Stimulated activated CD8-positive, alpha-beta memory T cell treated with anti-CD3 and anti-CD28 coated beads, Interleukin-4, amount 100 ng/mL, for 24 hours (primary cell): ENCODE data around the gene FAM234B.
A peak's percentile ranks its signal among the peaks of the same experiment; 100 is the strongest.

Experiments
- DNase-seq: peaks from one replicate; pipeline ENCODE4 v3.0.0-alpha.2; 2020; ENCODE audit warnings: low read depth

FAM234B gene, protein sequence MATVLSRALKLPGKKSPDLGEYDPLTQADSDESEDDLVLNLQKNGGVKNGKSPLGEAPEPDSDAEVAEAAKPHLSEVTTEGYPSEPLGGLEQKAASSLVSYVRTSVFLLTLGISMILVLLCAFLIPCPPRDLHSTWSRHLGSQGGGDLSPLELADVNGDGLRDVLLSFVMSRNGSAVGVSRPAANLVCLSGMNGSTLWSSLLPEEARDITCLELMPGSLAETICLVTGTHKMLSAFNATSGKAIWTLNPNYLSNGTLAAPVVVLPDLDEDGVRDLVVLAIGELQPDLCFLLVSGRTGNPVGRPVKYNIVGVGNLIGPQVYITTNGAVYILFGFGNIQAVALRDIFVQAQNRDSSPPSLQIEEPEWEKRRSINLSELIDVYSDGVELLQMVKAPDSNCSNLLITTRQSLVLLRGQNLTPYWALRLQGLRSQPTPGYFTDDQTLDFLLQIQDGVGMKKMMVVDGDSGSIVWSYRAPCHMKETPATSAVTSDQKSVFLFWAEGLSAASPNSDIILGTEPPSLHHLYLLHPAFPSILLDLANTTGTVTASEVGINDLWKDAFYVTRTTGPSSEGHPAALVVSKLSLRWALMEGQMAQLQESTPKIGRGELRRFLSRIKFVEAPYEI

DNA sequence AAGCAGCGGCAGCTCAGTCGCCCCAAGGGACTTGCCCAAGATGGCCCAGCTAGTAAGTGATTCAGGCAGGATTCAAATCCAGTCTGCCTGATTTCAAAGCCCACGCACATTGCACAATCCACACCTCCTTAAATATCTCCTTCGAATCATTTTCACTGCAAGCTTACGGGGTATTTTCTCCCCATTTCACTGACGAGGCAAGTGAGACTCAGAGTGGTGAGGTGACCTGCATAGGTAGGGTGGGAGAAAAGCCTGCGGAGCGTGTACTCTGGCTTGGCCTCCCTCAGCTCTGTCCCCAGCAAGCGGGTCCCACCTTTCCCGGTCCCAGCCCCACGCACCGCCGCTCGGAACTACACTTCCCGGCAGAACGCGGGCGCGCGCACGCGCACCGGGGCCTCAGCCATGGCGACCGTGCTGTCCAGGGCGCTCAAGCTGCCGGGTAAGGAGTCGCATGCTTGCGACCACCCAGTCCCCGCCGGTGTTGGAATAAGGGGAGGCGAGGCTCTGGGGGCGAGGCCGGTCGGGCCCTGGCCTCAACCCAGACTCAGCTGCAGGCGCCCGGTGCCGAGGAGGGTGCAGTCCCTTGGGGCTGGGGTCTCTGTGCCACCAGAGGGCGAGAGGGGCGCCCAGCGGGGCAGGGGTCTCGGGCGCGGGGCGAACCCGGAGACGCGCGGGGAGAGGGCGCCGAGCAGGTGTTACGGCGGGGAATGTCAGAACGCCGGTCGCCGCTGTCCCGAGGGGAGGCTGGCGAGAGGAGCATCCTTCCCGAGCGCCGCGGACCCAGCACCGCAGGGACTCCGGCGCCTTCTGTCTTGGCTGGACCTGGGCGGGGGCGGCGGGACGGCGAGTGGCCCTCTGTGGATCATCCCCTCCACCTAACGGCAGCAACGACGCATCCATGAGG lies at the start of gene FAM234B:
TSS of gene FAM234B (plus strand) at position 380 of the 904 bp plus-strand sequence. CDS start at position 403, 23 bp downstream.
- DNase-seq, result peak; percentile 68

DNA sequence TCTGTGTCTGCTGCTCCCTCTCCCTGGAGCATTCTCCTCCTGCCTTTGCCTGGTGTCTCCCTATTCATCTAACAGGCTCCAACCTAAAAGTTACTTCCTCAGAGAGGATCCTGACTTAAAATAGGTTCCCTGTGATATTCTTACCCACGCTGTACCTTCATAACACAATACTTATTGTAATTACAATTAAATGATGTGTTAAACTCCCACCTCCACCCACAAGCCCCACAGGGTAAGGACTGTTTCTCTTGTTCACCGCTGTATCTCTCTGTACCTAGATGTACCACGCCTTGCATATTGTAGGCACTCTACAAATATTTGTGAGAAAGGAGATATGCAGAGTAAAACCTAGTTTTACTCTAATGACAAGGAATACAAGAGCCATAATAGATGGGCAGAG lies 49.1 kb upstream of the FAM234B start:
- no peak for DNase-seq

DNA sequence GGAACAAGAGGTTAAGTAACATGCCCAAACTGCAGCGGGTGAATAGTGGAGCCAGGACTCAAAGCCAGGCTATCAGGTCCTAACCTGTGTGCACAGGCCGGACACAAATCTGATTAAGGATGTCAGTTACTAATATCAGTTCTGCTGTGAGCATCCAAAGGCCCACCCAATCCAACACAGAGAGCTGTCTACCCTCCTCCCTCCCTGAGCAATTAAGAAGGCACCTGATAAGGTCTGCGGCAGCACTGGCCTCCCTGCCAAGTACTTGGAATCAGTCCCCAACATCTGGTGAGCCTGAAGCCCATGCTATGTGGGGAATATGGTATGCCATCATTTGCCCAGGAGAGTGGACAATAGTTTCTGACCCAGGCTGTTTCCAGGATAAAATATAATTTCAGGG lies 48.0 kb upstream of the FAM234B start:
- DNase-seq, result no peak

DNA sequence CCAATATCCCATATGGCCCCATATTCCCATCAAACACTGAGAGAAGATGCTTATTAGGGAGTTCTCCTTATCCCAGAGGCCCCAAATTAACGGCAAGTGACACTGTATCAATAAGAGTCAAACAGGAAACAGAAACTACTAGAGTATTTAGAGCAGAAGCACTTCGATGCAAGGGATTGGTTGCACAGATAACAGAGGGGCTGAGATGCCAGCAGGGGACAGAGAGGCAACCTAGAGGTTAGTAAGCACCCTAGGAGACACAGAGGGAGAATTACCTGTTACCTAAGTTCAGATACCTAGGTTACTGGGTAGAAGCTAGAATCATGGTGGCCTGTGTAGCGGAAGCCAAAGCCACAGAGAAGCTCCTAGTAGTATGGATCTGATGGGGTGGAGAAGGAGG lies 47.0 kb upstream of the FAM234B start:
- DNase-seq, result no peak

DNA sequence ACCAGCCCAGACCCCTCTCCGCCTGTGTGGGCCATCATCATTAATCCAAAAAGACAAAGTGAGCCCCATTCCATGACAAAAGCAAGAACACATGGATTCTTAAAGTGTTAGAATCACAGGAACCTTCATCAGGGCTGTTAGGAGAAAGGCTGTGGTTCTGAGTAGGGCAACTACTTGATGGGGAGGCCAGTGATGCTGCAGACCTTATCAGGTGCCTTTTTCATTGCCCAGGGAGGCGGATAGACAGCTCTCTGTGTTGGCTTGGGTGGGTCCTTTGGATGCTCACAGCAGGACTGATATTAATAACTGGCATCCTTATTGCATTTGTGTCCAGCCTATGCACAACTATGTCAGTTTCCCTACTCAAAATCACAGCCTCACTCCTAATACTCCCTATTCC lies 46.4 kb upstream of the FAM234B start:
- DNase-seq, result no peak

DNA sequence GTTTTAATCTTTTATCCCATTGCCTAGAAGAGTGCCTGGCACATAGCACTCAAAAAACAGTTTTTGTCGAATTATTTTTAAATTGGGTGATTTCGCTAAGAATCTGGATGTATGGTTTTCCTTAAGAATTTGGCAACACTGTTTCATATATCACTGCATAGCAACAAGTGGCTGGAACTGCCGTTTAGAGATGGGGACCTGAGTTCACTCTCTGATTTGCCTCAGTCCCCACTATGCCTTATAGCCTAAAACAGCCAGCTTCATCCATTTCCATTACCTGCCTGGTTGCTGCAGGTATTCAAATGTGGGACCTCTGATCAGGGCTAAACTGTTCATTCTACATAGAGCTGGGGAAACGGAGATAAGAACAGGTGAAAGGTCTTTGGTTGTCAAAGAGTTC lies 45.9 kb upstream of the FAM234B start:
- DNase-seq, result no peak

DNA sequence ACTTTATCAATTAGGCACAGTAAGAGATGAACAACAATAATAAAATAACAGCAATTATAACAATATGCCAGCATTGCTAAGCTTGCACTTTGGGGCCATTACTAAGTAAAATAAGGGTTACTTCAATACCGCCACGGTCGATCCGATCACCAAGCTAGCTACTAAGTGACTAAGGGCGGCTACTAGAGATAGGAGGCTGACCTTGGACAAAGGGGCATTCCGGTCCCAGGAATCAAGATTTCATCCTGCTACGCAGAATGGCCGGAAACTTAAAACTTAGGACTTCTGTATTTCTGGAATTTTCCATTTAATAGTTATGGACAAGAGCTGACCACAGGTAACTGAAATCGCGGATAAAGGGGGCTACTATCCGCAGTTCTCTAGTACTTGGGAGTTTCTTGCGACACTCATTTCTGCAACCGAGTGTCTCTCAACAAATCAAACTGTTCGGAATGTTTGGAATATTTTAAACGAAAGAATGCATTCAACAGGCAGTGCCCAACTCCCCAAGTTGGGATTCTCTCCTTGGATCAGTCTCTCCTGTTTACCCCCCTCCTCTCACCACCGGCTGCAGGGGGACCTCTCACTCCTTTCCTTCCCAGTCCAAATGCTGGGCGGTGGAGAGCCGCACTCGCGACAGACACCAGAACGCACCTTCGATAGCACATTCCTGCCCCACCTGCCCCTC lies 44.8 kb upstream of the FAM234B start:
- no peak for DNase-seq

DNA sequence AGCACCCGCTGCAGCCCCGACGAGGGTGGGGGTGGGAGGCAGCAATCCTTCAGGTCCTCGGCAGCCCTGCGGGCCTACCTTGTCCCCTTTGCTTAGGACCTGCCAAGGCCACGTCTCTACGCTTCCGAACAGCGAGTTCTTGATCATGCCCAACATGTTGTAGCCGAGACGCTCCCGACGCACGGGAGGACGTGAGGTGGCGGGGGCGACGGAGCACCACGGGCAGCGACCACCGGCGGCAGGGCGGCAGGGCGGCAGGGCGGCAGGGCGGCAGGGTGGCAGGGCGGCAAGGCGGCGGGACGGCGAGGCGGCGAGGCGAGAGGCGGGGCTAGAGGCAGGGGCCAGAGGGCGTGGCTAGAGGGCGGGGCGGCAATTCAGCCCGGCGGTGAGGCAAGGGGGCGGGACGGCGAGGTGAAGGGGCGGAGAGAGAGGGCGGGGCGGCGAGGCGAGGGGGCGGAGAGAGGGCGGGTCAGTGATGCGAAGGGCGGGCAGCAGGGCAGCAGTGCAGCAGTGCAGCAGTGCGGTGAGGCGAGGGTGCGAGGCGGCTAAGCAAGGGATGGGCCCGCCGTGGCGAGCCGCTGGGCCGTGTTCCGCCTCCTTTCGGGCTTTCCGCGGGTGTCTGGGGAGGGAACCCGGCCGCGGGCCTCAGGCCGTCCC lies 44.1 kb upstream of the FAM234B start, which contains the start of gene HEBP1:
TSS of gene HEBP1 (minus strand) at position 307 of the 657 bp plus-strand sequence. CDS start at position 156, 151 bp downstream.
- peak; percentile 93 for DNase-seq

DNA sequence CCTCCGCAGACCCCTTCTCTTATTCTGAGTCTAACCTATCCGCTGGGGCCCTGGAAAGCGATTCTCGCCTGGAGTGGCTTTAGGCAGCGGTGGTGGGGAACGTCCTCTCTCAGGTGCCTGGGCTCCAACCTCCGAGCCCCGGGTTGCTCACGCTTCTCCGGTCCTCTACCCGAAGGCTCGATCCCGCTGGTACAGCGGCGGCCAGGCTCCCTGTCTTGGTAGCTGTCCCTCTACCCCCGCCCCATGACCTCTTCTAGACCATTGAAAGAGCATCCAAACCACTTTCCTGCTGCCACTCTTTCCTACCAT lies 43.6 kb upstream of the FAM234B start:
- no peak for DNase-seq

DNA sequence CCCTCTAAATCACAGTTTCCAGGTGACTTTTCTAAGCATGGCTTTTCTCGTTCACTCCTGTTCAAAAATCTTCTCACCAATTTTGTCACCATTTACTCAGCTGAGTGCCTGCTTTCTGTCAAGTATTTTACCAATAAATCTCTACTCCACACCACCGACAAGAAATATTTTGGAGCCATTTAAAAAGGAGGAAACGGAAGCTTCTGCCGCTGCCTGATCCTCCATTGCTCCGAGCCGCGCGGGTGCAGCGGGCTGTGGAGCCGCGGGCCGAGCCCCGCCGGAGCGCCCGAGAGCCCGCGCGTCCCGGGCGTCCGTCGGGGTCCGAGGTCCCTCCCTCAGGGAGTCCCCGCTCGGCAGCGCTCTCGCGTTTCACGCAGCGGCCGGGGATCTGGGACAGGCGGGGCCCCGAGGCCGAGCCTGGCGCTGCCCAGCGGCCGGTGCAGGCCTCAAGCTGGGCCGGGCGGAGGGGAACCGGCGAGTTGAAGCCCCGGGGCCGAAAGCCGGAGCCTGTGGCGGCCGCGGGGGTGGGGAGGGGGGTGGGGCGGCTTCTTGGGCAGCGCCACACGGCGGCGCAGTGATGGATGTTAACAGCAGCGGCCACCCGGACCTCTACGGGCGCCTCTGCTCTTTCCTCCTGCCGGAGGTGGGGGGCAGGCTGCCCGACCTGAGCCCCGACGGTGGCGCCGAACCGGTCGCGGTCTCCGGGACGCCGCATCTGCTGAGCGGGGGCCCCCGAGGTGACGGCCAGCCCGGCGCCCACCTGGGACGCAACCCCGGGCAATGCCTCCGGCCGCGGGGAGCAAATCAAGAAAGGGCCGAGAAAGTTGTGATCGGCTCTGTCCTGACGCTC lies 43.0 kb upstream of the FAM234B start:
- no peak for DNase-seq

DNA sequence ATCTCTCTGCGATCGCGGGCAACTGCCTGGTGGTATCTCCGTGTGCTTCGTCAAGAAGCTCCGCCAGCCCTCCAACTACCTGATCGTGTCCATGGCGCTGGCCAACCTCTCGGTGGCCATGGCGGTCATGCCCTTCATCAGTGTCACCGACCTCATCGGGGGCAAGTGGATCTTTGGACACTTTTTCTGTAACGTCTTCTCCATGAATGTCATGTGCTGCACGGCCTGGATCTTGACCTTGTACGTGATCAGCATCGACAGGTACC lies 42.5 kb upstream of the FAM234B start:
- DNase-seq, result no peak

DNA sequence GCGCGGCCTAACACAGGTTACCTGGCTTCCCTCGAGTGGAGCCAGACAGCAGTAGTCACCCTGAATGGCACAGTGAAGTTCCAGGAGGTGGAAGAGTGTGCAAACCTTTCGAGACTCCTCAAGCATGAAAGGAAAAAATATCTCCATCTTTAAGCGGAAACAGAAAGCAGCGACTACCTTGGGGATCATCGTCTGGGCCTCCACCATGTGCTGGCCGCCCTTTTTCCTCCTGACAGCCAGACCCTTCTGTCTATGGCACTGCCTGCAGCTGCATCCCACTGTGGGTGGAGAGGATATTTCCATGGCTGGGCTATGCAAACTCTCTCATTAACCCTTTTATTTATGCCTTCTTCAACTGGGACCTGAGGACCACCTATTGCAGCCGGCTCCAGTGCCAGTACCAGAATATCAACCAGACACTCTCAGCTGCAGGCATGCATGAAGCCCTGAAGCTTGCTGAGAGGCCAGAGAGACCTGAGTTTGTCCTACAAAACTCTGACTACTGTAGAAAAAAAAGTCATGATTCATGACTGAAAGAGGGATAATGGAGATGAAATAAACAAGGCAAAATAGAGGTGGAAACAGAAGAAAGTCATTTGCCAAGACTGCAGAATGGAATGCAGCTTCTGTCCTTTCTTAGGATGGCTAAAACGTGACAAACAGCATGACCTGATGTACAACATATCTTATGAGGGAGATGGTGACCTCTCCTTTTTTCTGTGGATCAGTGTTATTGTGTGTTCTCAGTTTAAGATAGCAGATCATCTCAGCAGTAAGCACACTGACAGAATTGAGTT lies 41.7 kb upstream of the FAM234B start:
- DNase-seq, result no peak

DNA sequence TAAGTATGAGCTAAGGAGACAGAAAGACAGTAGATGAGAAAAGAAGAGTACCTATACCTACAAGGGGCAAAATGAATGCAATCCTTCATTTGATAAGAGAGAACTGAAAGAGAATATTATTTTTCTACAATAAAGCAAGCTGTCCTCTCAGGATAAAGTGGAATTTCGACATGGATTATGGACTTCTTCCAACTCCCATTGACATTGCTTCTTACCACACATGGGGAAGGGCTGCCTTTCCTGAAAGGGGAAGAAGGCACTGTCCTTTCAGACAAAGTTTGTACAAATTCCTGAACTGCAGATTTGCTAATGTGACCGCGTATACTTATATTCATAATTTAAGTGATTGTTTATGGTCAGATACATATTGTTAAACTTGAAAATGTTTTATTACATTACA lies 39.8 kb upstream of the FAM234B start:
- DNase-seq, result no peak

DNA sequence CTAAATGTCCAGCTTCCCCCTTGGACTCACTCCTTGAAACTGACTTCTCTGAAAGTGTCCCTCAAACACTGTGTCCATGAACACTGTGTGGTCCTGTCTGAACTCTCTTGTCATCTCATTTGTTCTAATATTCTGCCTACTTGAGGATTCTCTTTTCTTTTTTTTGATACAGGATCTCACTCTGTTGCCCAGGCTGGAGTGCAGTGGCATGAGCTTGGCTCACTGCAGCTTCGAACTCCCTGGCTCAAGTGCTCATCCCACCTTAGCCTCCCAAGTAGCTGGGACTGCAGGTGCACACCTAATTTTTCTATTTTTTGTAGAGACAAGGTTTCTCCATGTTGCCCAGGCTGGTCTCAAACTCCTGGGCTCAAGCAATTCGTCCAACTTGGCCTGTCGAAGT lies 39.2 kb upstream of the FAM234B start:
- DNase-seq, result no peak

DNA sequence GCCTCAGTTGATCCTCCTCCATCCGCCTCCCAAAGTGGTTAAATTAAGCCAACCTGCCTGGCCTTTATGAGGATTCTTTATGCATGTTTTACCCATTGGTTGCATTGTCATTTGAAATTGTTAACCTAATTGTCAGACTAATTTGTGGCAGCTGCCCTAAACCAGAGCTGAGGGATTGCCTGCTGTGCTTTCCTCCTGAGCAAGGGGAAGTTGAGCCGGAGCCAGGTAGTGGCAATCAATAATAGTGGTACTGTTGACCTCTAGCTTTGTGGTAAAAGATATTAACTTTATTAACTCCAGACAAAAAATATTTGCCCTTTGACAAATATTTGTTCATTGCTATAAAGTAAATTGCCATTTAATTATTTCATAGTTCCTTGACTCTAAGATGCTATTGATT lies 38.5 kb upstream of the FAM234B start:
- DNase-seq, result no peak

DNA sequence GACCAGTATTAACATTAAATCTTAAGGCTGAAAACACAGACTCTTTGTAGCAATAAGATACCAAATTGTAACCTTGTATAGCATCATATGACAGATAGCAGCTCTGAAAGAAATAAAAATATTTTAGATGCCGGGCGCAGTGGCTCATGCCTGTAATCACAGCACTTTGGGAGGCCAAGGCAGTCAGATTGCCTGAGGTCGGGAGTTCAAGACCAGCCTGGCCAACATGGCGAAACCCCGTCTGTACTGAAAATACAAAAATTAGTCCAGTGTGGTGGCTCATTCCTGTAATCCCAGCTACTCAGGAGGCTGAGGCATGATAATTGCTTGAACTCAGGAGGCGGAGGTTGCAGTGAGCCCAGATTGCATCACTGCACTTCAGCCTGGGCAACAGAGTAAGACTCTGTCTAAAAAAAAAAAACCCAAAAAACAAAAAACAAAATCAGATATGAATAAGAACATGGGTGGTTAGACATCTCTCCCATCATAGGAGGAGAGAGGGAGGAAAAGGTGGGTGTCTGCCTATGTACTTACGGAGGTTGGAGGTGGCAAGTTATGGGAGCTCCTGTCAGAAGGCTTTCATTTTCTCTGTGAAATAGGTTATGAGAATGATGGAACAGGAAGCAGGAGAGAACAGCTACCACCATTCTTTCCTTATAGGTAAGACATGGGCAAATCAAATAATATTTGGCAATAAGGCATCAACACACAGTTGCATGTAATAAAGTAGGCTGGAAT lies 36.5 kb upstream of the FAM234B start:
- DNase-seq, result no peak

DNA sequence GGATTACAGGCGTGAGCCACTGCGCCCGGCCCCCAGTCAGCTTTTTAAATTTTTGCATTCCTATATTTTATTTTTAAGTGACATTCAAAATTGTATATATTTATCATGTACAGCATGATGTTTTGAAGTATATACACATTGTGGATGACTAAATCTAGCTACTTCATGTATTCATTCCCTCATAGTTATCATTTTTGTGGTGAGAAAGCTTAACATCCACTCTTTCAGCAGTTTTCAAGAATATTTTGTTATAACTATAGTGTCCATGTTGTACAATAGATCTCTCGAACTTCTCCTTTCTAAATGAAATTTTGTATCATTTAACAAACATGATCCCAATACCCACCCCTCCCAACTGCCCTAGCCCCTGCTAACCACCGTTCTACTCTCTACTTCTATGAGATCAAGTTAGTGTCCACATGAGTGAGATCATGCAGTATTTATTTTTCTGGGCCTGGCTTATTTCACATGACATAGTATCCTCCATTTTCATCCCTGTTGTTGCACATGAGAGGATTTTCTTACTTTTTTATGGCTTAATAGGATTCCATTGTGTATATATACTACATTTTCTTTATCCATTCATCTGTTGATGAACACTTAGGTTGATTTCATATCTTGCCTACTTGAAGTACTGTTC lies 35.3 kb upstream of the FAM234B start:
- DNase-seq, result no peak

DNA sequence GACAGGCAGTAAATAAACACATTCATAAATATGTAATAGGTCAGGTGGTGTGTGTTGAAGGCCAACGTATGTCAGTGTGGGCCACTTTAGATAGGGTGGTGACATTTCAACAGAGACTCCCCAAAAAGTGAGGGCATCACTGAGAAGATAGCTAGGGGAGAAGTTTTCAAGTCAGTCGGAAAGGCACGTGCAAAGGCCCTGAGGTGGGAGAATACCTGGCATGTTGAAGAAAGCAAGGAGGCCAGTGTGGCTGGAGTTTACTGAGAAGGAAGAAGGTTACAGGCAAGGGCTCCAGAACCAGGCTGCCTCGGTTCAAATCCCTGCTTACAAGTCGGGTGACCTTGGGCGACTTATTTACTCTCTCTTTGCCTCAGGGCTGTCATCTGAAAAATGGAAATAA lies 33.1 kb upstream of the FAM234B start:
- no peak for DNase-seq

DNA sequence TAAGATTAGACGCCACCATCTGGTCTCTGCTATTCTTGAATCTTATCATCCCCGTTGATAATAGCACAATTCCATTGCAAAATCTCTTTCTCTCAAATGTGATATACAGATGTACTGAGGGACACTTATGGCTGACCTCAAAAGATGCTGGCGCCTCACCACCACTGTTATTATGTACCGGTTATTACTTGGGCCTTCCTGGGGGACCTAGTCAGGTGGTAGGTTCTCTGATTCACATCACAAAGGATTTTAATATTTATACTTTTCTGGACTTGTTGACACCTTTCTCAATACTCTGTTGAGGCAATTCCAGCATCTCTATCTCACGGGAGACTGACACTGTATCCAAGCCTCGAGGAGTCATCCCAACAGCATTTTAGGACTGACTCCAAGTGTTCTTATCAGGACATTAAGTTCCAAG lies 21.3 kb upstream of the FAM234B start:
- no peak for DNase-seq
